Stimulated activated CD8-positive, alpha-beta memory T cell treated with anti-CD3 and anti-CD28 coated beads, Interleukin-12 subunit alpha, Interleukin-12 subunit beta, amount 100 ng/mL, for 4 hours (primary cell): ENCODE measurements around the gene KAT5.
"Not testable (repeated sequence)": the region's sequence is repeated elsewhere in the genome, so short reads cannot be mapped to it uniquely, and the experiment has no call there.

Source experiments
- DNase-seq: peaks from one replicate; pipeline ENCODE4 v3.0.0-alpha.2; 2020; ENCODE audit warnings: low read depth

Gene KAT5

GRCh38 chr11:65711785-65712632 is at the start of gene KAT5:
Gene KAT5 (plus strand): TSS chr11:65712252. CDS start chr11:65712268, 16 bp downstream.
- peak; percentile 96 for DNase-seq

GRCh38 chr11:65662799-65663638 is 49.0 kb upstream of the KAT5 start, which contains the start of gene RELA:
Gene RELA (minus strand): TSS chr11:65662916. CDS start chr11:65662832, 84 bp downstream.
- DNase-seq, result peak; percentile 86

GRCh38 chr11:65663639-65664200 is 48.3 kb upstream of the KAT5 start:
- no peak for DNase-seq

GRCh38 chr11:65672180-65672860 is 39.7 kb upstream of the KAT5 start:
- DNase-seq, result no peak

- DNase-seq, result no peak
Observed at GRCh38 chr11:65672982-65673381, 39.1 kb upstream of the KAT5 start.

GRCh38 chr11:65680192-65680743 is 31.8 kb upstream of the KAT5 start:
- DNase-seq, result no peak

- DNase-seq, result not testable (repeated sequence)
Observed at GRCh38 chr11:65683480-65683879, 28.6 kb upstream of the KAT5 start.

- no peak for DNase-seq
Observed at GRCh38 chr11:65685981-65686380, 26.1 kb upstream of the KAT5 start.

- DNase-seq, result not testable (repeated sequence)
Observed at GRCh38 chr11:65691847-65692246, 20.2 kb upstream of the KAT5 start.

- no peak for DNase-seq
Observed at GRCh38 chr11:65692367-65692766, 19.7 kb upstream of the KAT5 start.

GRCh38 chr11:65695459-65696241 is 16.4 kb upstream of the KAT5 start:
- no peak for DNase-seq

GRCh38 chr11:65696802-65697552 is 15.1 kb upstream of the KAT5 start:
- no peak for DNase-seq

- DNase-seq, result no peak
Observed at GRCh38 chr11:65698205-65698604, 13.8 kb upstream of the KAT5 start.

- DNase-seq, result no peak
Observed at GRCh38 chr11:65699306-65699705, 12.7 kb upstream of the KAT5 start.

GRCh38 chr11:65700399-65700798 is 11.7 kb upstream of the KAT5 start:
- no peak for DNase-seq

- no peak for DNase-seq
Observed at GRCh38 chr11:65701686-65702085, 10.4 kb upstream of the KAT5 start.

- DNase-seq, result no peak
Observed at GRCh38 chr11:65703846-65704245, 8.2 kb upstream of the KAT5 start.

GRCh38 chr11:65706303-65706763 is 5.7 kb upstream of the KAT5 start:
- peak; percentile 55 for DNase-seq

GRCh38 chr11:65707002-65707401 is 5.0 kb upstream of the KAT5 start:
- not testable (repeated sequence) for DNase-seq

GRCh38 chr11:65708451-65708850 is 3.6 kb upstream of the KAT5 start:
- DNase-seq, result no peak
